ENCODE results near the gene TAB2.

DNA sequence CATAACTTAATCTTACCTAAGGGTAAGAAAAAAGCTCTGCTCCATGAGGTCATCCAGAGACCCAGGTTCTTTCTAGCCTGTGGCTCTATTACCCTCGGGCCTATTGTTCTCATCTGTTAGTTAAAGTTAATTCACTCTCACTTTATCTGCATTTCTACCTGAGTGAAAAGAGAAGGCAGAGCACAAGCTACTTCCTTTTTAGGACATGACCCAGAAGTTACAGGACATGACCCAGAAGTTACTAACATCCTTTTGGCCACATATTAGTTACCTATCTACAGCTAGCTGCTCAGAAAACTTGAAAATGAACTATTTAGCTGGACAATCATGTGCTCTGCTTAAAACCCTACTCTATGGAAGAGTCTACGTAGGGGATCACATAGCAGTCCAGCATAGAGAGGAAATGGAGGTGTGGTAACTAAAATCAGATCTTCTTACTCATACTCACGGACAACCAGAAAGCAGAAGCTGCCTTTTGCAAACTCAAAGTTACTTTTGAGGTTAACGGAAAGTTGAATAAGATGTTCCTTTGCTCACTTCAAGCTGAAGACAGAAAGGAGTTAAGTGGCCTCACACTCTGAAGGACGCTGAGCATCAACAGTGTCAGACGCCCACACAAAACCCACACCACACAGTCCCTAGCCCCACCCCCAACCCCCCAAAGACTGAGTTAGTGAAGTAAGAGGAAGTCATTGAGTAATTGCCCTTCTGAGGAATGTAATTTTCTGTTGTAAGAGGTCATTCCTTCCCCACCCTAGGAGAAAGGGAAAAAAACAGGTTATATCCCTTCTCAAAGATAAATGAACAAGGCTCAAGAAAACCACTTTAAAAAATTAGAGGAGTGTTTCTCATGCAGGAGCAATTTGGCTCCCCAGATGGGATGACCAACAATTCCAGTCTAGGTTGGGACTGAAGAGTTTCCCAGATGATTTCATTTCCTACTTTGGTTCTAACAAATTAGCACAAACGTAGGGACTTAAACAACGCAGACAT, 45.9 kb upstream of the TAB2 start:
- TF ChIP-seq EZH2phosphoT487 (IDR thresholded peaks at IDR 0.05; ENCODE audit: low read depth, severe bottlenecking, unreplicated experiment): no peak
- TF ChIP-seq, protein P1, sequence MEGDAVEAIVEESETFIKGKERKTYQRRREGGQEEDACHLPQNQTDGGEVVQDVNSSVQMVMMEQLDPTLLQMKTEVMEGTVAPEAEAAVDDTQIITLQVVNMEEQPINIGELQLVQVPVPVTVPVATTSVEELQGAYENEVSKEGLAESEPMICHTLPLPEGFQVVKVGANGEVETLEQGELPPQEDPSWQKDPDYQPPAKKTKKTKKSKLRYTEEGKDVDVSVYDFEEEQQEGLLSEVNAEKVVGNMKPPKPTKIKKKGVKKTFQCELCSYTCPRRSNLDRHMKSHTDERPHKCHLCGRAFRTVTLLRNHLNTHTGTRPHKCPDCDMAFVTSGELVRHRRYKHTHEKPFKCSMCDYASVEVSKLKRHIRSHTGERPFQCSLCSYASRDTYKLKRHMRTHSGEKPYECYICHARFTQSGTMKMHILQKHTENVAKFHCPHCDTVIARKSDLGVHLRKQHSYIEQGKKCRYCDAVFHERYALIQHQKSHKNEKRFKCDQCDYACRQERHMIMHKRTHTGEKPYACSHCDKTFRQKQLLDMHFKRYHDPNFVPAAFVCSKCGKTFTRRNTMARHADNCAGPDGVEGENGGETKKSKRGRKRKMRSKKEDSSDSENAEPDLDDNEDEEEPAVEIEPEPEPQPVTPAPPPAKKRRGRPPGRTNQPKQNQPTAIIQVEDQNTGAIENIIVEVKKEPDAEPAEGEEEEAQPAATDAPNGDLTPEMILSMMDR (IDR thresholded peaks at IDR 0.05; ENCODE audit: poor library complexity): no peak
